Activated T-cell treated with anti-CD3 and anti-CD28 coated beads for 4 hours (primary cell): Measurements from ENCODE around the gene BIK.

Source experiments
- DNase-seq: peaks from one replicate; pipeline ENCODE4 v3.0.0-alpha.2; 2020

The BIK gene

GRCh38 chr22:43106302-43106701, 4.2 kb upstream of the BIK start:
- no peak for DNase-seq

GRCh38 chr22:43109511-43109910, 1.0 kb upstream of the BIK start:
- DNase-seq: no peak

- DNase-seq: no peak
Observed at GRCh38 chr22:43109921-43110443, 568 bp upstream of the BIK start.

GRCh38 chr22:43110927-43111623, 525 bp downstream of the BIK start:
- DNase-seq: peak; percentile 32

GRCh38 chr22:43113526-43114251, 3.1 kb downstream of the BIK start:
- DNase-seq: no peak

GRCh38 chr22:43114958-43115357, 4.4 kb downstream of the BIK start:
- DNase-seq: no peak

- no peak for DNase-seq
Observed at GRCh38 chr22:43116932-43117331, 6.4 kb downstream of the BIK start.

GRCh38 chr22:43118024-43118849, 7.7 kb downstream of the BIK start:
- no peak for DNase-seq

- no peak for DNase-seq
Observed at GRCh38 chr22:43118953-43119458, 8.5 kb downstream of the BIK start.

- no peak for DNase-seq
Observed at GRCh38 chr22:43126501-43127165, 16.1 kb downstream of the BIK start.

GRCh38 chr22:43127166-43127908, 16.8 kb downstream of the BIK start:
- DNase-seq: no peak

GRCh38 chr22:43128116-43128515, 17.6 kb downstream of the BIK start:
- no peak for DNase-seq

- DNase-seq: no peak
Observed at GRCh38 chr22:43128928-43129424, 18.4 kb downstream of the BIK start.

GRCh38 chr22:43129426-43130425, 19.2 kb downstream of the BIK start:
- DNase-seq: no peak

GRCh38 chr22:43131773-43132501, 21.4 kb downstream of the BIK start:
- no peak for DNase-seq

- no peak for DNase-seq
Observed at GRCh38 chr22:43133401-43133800, 22.9 kb downstream of the BIK start.

GRCh38 chr22:43134553-43134952, 24.0 kb downstream of the BIK start:
- no peak for DNase-seq

- DNase-seq: no peak
Observed at GRCh38 chr22:43135565-43135964, 25.0 kb downstream of the BIK start.

GRCh38 chr22:43136255-43136654, 25.7 kb downstream of the BIK start:
- DNase-seq: peak; percentile 16

GRCh38 chr22:43136801-43137200, 26.3 kb downstream of the BIK start:
- DNase-seq: no peak
